Measurements from ENCODE around the gene CCSER1.

DNA sequence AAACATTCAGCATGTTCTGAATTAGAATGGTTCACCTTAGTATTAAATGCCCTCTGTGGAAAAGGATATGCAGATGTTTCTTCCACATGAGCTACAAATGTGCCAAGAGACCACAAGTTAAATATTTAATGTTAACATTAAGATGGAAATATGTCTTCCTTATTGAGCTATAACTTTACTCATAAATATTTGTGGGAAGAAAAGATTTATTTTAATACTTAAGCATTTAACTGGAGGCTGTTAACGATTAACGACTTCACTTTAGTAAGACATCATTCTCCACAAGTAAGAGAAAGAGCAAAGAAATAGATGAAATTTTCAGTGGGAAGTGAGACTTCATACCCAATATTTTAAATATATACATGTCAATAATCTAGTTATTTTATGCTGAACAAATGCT lies 1130.5 kb downstream of the CCSER1 start:
- no peak for TF ChIP-seq CTCF (IDR thresholded peaks at IDR 0.05)
- TF ChIP-seq POLR2AphosphoS5 (IDR thresholded peaks at IDR 0.05; ENCODE audit: low read depth, low read length): no peak
- TF ChIP-seq SIN3A (IDR thresholded peaks at IDR 0.05; ENCODE audit: borderline replicate concordance, insufficient read depth, low read depth, low read length): no peak
- TF ChIP-seq, protein P1, sequence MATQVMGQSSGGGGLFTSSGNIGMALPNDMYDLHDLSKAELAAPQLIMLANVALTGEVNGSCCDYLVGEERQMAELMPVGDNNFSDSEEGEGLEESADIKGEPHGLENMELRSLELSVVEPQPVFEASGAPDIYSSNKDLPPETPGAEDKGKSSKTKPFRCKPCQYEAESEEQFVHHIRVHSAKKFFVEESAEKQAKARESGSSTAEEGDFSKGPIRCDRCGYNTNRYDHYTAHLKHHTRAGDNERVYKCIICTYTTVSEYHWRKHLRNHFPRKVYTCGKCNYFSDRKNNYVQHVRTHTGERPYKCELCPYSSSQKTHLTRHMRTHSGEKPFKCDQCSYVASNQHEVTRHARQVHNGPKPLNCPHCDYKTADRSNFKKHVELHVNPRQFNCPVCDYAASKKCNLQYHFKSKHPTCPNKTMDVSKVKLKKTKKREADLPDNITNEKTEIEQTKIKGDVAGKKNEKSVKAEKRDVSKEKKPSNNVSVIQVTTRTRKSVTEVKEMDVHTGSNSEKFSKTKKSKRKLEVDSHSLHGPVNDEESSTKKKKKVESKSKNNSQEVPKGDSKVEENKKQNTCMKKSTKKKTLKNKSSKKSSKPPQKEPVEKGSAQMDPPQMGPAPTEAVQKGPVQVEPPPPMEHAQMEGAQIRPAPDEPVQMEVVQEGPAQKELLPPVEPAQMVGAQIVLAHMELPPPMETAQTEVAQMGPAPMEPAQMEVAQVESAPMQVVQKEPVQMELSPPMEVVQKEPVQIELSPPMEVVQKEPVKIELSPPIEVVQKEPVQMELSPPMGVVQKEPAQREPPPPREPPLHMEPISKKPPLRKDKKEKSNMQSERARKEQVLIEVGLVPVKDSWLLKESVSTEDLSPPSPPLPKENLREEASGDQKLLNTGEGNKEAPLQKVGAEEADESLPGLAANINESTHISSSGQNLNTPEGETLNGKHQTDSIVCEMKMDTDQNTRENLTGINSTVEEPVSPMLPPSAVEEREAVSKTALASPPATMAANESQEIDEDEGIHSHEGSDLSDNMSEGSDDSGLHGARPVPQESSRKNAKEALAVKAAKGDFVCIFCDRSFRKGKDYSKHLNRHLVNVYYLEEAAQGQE (IDR thresholded peaks at IDR 0.05; ENCODE audit: insufficient read depth in 1 of 2, low read depth in 2 of 2, low read length in 1 of 2): no peak
- no peak for TF ChIP-seq TCF7L2 (IDR thresholded peaks at IDR 0.05; ENCODE audit: low read depth, low read length)
